ENCODE data around the gene ADCY7.

ADCY7 gene

GRCh38 chr16:50257876-50258275 is 8.5 kb upstream of the ADCY7 start:
- FAIRE-seq (no peak), DNase-seq (ENCODE audit: insufficient read length, low spot score) (no peak)

GRCh38 chr16:50259334-50260205 is 6.8 kb upstream of the ADCY7 start:
- TF ChIP-seq TAF1 (IDR thresholded peaks at IDR 0.05; ENCODE audit: low read depth, low read length) (no peak), SPI1 (IDR thresholded peaks at IDR 0.05; ENCODE audit: low read depth, low read length) (no peak), POLR2AphosphoS5 (IDR thresholded peaks at IDR 0.05; ENCODE audit: low read depth, low read length) (no peak), POLR2A (IDR thresholded peaks at IDR 0.05; ENCODE audit: low read depth, low read length) (no peak), POU2F2 (IDR thresholded peaks at IDR 0.05; ENCODE audit: low read depth, low read length) (no peak), PAX5 (IDR thresholded peaks at IDR 0.05; ENCODE audit: insufficient read depth, low read length, severe bottlenecking) (no peak)
- FAIRE-seq (no peak), DNase-seq (ENCODE audit: insufficient read length, low spot score) (no peak)

More at GRCh38 chr16:50257876-50258275, 8.5 kb upstream of the ADCY7 start:
- TF ChIP-seq PAX5 (IDR thresholded peaks at IDR 0.05; ENCODE audit: insufficient read depth, low read length, severe bottlenecking): no peak
- TF ChIP-seq POU2F2 (IDR thresholded peaks at IDR 0.05; ENCODE audit: low read depth, low read length): no peak
- no peak for TF ChIP-seq TAF1 (IDR thresholded peaks at IDR 0.05; ENCODE audit: low read depth, low read length)
- TF ChIP-seq POLR2A (IDR thresholded peaks at IDR 0.05; ENCODE audit: low read depth, low read length): no peak
- no peak for TF ChIP-seq SPI1 (IDR thresholded peaks at IDR 0.05; ENCODE audit: low read depth, low read length)
- no peak for TF ChIP-seq POLR2AphosphoS5 (IDR thresholded peaks at IDR 0.05; ENCODE audit: low read depth, low read length)

- DNase-seq (ENCODE audit: insufficient read length, low spot score): no peak
- TF ChIP-seq POLR2A (IDR thresholded peaks at IDR 0.05; ENCODE audit: low read depth, low read length): no peak
- FAIRE-seq: no peak
These were observed 5.9 kb upstream of the ADCY7 start for GRCh38 chr16:50260206-50261159.

- DNase-seq (ENCODE audit: insufficient read length, low spot score): no peak
- no peak for FAIRE-seq
- TF ChIP-seq TAF1 (IDR thresholded peaks at IDR 0.05; ENCODE audit: low read depth, low read length) (no peak), POLR2A (IDR thresholded peaks at IDR 0.05; ENCODE audit: low read depth, low read length) (no peak), PAX5 (IDR thresholded peaks at IDR 0.05; ENCODE audit: insufficient read depth, low read length, severe bottlenecking) (no peak), SPI1 (IDR thresholded peaks at IDR 0.05; ENCODE audit: low read depth, low read length) (no peak), POLR2AphosphoS5 (IDR thresholded peaks at IDR 0.05; ENCODE audit: low read depth, low read length) (no peak), POU2F2 (IDR thresholded peaks at IDR 0.05; ENCODE audit: low read depth, low read length) (no peak)
These were observed 5.1 kb upstream of the ADCY7 start for GRCh38 chr16:50261160-50261706.

GRCh38 chr16:50261707-50262235 is 4.6 kb upstream of the ADCY7 start:
- FAIRE-seq (no peak), DNase-seq (ENCODE audit: insufficient read length, low spot score) (no peak)
- no peak for TF ChIP-seq POLR2A (IDR thresholded peaks at IDR 0.05; ENCODE audit: low read depth, low read length)
- TF ChIP-seq POLR2AphosphoS5 (IDR thresholded peaks at IDR 0.05; ENCODE audit: low read depth, low read length): no peak
- TF ChIP-seq POU2F2 (IDR thresholded peaks at IDR 0.05; ENCODE audit: low read depth, low read length): no peak
- no peak for TF ChIP-seq TAF1 (IDR thresholded peaks at IDR 0.05; ENCODE audit: low read depth, low read length)
- no peak for TF ChIP-seq PAX5 (IDR thresholded peaks at IDR 0.05; ENCODE audit: insufficient read depth, low read length, severe bottlenecking)
- no peak for TF ChIP-seq SPI1 (IDR thresholded peaks at IDR 0.05; ENCODE audit: low read depth, low read length)

GRCh38 chr16:50263060-50263909 is 3.1 kb upstream of the ADCY7 start:
- DNase-seq (ENCODE audit: insufficient read length, low spot score) (no peak), FAIRE-seq (no peak)
- TF ChIP-seq SPI1 (IDR thresholded peaks at IDR 0.05; ENCODE audit: low read depth, low read length) (no peak), POLR2A (IDR thresholded peaks at IDR 0.05; ENCODE audit: low read depth, low read length) (no peak), POLR2AphosphoS5 (IDR thresholded peaks at IDR 0.05; ENCODE audit: low read depth, low read length) (no peak), TAF1 (IDR thresholded peaks at IDR 0.05; ENCODE audit: low read depth, low read length) (no peak), POU2F2 (IDR thresholded peaks at IDR 0.05; ENCODE audit: low read depth, low read length) (no peak), PAX5 (IDR thresholded peaks at IDR 0.05; ENCODE audit: insufficient read depth, low read length, severe bottlenecking) (no peak)

GRCh38 chr16:50263940-50264929 is 2.1 kb upstream of the ADCY7 start:
- peak; percentile 88 for FAIRE-seq
- TF ChIP-seq POLR2A (IDR thresholded peaks at IDR 0.05; ENCODE audit: low read depth, low read length) (no peak), SPI1 (IDR thresholded peaks at IDR 0.05; ENCODE audit: low read depth, low read length) (peak; percentile 13; the same call in 1 of the 2 replicates), TAF1 (IDR thresholded peaks at IDR 0.05; ENCODE audit: low read depth, low read length) (no peak), PAX5 (IDR thresholded peaks at IDR 0.05; ENCODE audit: insufficient read depth, low read length, severe bottlenecking) (no peak), POLR2AphosphoS5 (IDR thresholded peaks at IDR 0.05; ENCODE audit: low read depth, low read length) (no peak), POU2F2 (IDR thresholded peaks at IDR 0.05; ENCODE audit: low read depth, low read length) (peak; percentile 64; the same call in 1 of the 2 replicates)
- DNase-seq (ENCODE audit: insufficient read length, low spot score): no peak

Measured in GM12891 (cell line).